Type B pancreatic cell (in vitro differentiated cells): ENCODE measurements around the gene KCNRG. TPM values are rescaled to one million over a fixed set of nuclear protein-coding genes. Genes with fewer than 3 reads are reported as not detected.

Source experiments
- DNase-seq: peaks from one replicate; pipeline ENCODE4 v3.0.0; 2021; ENCODE audit warnings: mixed read lengths; ENCODE audit not compliant: unreplicated experiment; ENCODE audit errors: extremely low spot score
- H3K27ac Mint-ChIP-seq: 2 replicates; pipeline ENCODE4 v1.8.0; 2021; ENCODE audit warnings: mild to moderate bottlenecking, mixed read lengths
- H3K27me3 Mint-ChIP-seq: 2 replicates; pipeline ENCODE4 v1.8.0; 2021; ENCODE audit warnings: mixed read lengths
- H3K36me3 Mint-ChIP-seq: 2 replicates; pipeline ENCODE4 v1.8.0; 2021; ENCODE audit warnings: mixed read lengths
- H3K4me1 Mint-ChIP-seq: one replicate; pipeline ENCODE4 v1.8.0; 2021; ENCODE audit warnings: mixed read lengths; ENCODE audit not compliant: unreplicated experiment
- H3K4me3 Mint-ChIP-seq: 2 replicates; pipeline ENCODE4 v1.8.0; 2021; ENCODE audit warnings: mild to moderate bottlenecking, mixed read lengths
- H3K9me3 Mint-ChIP-seq: 2 replicates; pipeline ENCODE4 v1.8.0; 2021; ENCODE audit warnings: mixed read lengths
- CTCF ChIP-seq: fragments of 200-600 bp; sonication (generic); conservative IDR thresholded peaks from 2 replicates; pipeline ENCODE4 v1.5.0; 2021; ENCODE audit warnings: antibody characterized with exemption, mild to moderate bottlenecking
- microRNA-seq: library from miRNA; unstranded; fragments of <30 nt; microRNA quantifications from one replicate; pipeline ENCODE4, GENCODE V29; 2020
- total RNA-seq: library from RNA; stranded (reverse); gene quantifications from 2 replicates; pipeline ENCODE4 v1.2.1, GENCODE V29; 2021; ENCODE audit warnings: low replicate concordance

KCNRG gene
- total RNA-seq, 1 donor from 2014 or later, result 1.1 TPM

GRCh38 chr13:50068508-50068907 is 53.3 kb downstream of the KCNRG start:
- TF ChIP-seq CTCF, result no peak
- H3K9me3 Mint-ChIP-seq, result no peaks in the 10 kb centered on the region

GRCh38 chr13:50069261-50069660 is 54.0 kb downstream of the KCNRG start:
- Mint-ChIP-seq H3K4me1 (peaks cover 13% of the 10 kb centered on the region), H3K36me3 (peaks cover 34% of the 10 kb centered on the region), H3K27ac (no peak overlapping the region), H3K27me3 (no peaks in the 10 kb centered on the region), H3K4me3 (no peak overlapping the region), H3K9me3 (no peaks in the 10 kb centered on the region)
- TF ChIP-seq CTCF, result no peak
- DNase-seq, result no peak

More at GRCh38 chr13:50068508-50068907, 53.3 kb downstream of the KCNRG start:
- no peak for DNase-seq
- Mint-ChIP-seq H3K27me3 (no peaks in the 10 kb centered on the region), H3K36me3 (peaks cover 34% of the 10 kb centered on the region), H3K27ac (no peak overlapping the region), H3K4me1 (peaks cover 13% of the 10 kb centered on the region), H3K4me3 (no peak overlapping the region)

- no peak for DNase-seq
- peaks cover 34% of the 10 kb centered on the region for H3K36me3 Mint-ChIP-seq
- H3K27me3 Mint-ChIP-seq, result no peaks in the 10 kb centered on the region
- TF ChIP-seq CTCF, result no peak
- peaks cover 13% of the 10 kb centered on the region for H3K4me1 Mint-ChIP-seq
- H3K27ac Mint-ChIP-seq, result no peak overlapping the region
- H3K4me3 Mint-ChIP-seq, result no peak overlapping the region
- H3K9me3 Mint-ChIP-seq, result no peaks in the 10 kb centered on the region
These were observed 54.9 kb downstream of the KCNRG start for GRCh38 chr13:50070186-50070585.

Small RNA genes lying within 50 kb of the gene (microRNA-seq; reads per million reads assigned to microRNA genes)
- gene MIR15A, result 1,699 reads per million, percentile 85 among the genes with 10 or more reads in this experiment
- gene MIR16-1, result 558 reads per million, percentile 79 among the genes with 10 or more reads in this experiment
- gene MIR3613, result 14.0 reads per million, percentile 37 among the genes with 10 or more reads in this experiment

Other genes with a start within 250 kb of the KCNRG start
- 36.5 and 40.1 TPM in 2 replicates for gene KPNA3, start 222.8 kb upstream of the KCNRG start, total RNA-seq
- 6.0 and 7.0 TPM in 2 replicates for gene SPRYD7, start 79.1 kb upstream of the KCNRG start, total RNA-seq
- 33.8 and 42.0 TPM in 2 replicates for gene TRIM13, start 18.4 kb upstream of the KCNRG start, total RNA-seq